ENCODE data around the gene RBM47. TPM values are rescaled to one million over a fixed set of nuclear protein-coding genes. Genes with fewer than 3 reads are reported as not detected.

RBM47 gene
- total RNA-seq, 1 donor: 0.72 TPM

GRCh38 chr4:40506066-40506465 lies 123.6 kb downstream of the RBM47 start:
- no peak for DNase-seq (ENCODE audit: low read depth)
- no peak for TF ChIP-seq CTCF (IDR thresholded peaks at IDR 0.05; ENCODE audit: insufficient read depth, low read length)
- no peak overlapping the region for H3K4me3 ChIP-seq (ENCODE audit: low read depth, low read length)

- H3K4me3 ChIP-seq (ENCODE audit: low read depth, low read length): no peak overlapping the region
- DNase-seq (ENCODE audit: low read depth): no peak
- TF ChIP-seq CTCF (IDR thresholded peaks at IDR 0.05; ENCODE audit: insufficient read depth, low read length): no peak
Observed at GRCh38 chr4:40502934-40503333, 126.7 kb downstream of the RBM47 start.

- H3K4me3 ChIP-seq (ENCODE audit: low read depth, low read length): no peak overlapping the region
- no peak for TF ChIP-seq CTCF (IDR thresholded peaks at IDR 0.05; ENCODE audit: insufficient read depth, low read length)
Observed at GRCh38 chr4:40502220-40502619, 127.4 kb downstream of the RBM47 start.

GRCh38 chr4:40500781-40501180 lies 128.9 kb downstream of the RBM47 start:
- no peak overlapping the region for H3K4me3 ChIP-seq (ENCODE audit: low read depth, low read length)
- TF ChIP-seq CTCF (IDR thresholded peaks at IDR 0.05; ENCODE audit: insufficient read depth, low read length): no peak
- DNase-seq (ENCODE audit: low read depth): no peak

More at GRCh38 chr4:40502220-40502619, 127.4 kb downstream of the RBM47 start:
- DNase-seq (ENCODE audit: low read depth): no peak

- no peak for DNase-seq (ENCODE audit: low read depth)
- H3K4me3 ChIP-seq (ENCODE audit: low read depth, low read length): no peak overlapping the region
- TF ChIP-seq CTCF (IDR thresholded peaks at IDR 0.05; ENCODE audit: insufficient read depth, low read length): no peak
Observed at GRCh38 chr4:40493160-40493559, 136.5 kb downstream of the RBM47 start.

GRCh38 chr4:40492691-40493090 lies 137.0 kb downstream of the RBM47 start:
- no peak for TF ChIP-seq CTCF (IDR thresholded peaks at IDR 0.05; ENCODE audit: insufficient read depth, low read length)
- H3K4me3 ChIP-seq (ENCODE audit: low read depth, low read length): no peak overlapping the region
- DNase-seq (ENCODE audit: low read depth): no peak

- no peak overlapping the region for H3K4me3 ChIP-seq (ENCODE audit: low read depth, low read length)
- DNase-seq (ENCODE audit: low read depth): no peak
- no peak for TF ChIP-seq CTCF (IDR thresholded peaks at IDR 0.05; ENCODE audit: insufficient read depth, low read length)
Observed at GRCh38 chr4:40490481-40490880, 139.2 kb downstream of the RBM47 start.

Measured in fibroblast of the aortic adventitia (primary cell).